ENCODE measurements around the gene EYS.

The EYS gene

GRCh38 chr6:65707126-65707826 lies at the start of gene EYS:
Gene EYS, minus strand, starts transcription at chr6:65707226. Its CDS starts 211,816 bp downstream, at chr6:65495410.
- no peak for DNase-seq (ENCODE audit: low read depth)

GRCh38 chr6:65746302-65746701 lies 39.3 kb upstream of the EYS start:
- DNase-seq (ENCODE audit: low read depth) = no peak

DNA sequence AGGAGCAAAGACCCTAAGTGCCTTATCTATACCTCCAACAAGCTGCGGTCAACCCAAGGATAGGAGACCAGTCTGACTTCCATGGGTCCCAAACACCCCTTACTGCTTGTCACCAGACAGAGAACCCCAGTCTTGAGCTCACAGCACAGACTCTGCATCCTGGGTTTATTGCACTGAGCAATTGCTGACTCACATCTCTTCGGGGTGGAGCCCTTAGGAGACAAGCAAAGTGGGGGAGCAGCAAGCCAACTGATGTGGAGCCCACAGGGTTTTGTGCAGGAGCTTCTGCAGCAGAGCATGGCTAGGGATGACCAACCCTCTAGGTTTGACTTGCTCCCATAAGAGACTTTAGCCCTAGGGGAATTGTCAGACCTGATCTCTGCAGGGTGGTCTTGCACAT lies 38.6 kb upstream of the EYS start:
- no peak for DNase-seq (ENCODE audit: low read depth)

DNA sequence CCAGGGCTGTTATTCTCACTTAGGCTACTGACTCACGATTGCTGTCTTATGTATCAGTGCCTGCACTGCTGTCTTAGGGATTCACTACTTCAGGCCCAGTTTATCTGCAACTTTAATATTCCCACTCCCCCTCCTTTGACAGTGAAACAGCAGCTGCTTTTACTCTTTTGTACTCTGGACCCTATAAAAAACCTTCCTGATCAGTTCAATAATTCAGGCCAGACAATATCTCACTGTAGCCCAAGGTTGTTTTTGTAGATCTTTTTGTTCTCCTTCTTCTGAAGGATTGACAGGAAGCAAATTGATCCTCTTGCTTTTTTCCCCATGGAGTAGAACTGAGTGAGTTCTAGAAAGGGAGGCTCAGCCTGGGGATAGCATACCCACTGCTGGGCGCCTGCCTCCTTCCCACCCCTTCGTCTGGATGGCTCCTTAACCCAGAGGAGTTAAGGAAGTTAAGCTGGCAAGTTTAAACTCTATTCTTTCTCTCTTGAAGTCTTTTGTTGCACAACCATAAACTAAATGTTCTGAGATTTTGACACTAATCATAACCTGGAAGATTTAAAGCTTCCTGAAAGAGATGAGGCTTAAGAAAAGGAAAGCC lies 22.0 kb upstream of the EYS start:
- DNase-seq (ENCODE audit: low read depth) = no peak

GRCh38 chr6:65719101-65719500 lies 12.1 kb upstream of the EYS start:
- no peak for DNase-seq (ENCODE audit: low read depth)

GRCh38 chr6:65711531-65711930 lies 4.5 kb upstream of the EYS start:
- no peak for DNase-seq (ENCODE audit: low read depth)

DNA sequence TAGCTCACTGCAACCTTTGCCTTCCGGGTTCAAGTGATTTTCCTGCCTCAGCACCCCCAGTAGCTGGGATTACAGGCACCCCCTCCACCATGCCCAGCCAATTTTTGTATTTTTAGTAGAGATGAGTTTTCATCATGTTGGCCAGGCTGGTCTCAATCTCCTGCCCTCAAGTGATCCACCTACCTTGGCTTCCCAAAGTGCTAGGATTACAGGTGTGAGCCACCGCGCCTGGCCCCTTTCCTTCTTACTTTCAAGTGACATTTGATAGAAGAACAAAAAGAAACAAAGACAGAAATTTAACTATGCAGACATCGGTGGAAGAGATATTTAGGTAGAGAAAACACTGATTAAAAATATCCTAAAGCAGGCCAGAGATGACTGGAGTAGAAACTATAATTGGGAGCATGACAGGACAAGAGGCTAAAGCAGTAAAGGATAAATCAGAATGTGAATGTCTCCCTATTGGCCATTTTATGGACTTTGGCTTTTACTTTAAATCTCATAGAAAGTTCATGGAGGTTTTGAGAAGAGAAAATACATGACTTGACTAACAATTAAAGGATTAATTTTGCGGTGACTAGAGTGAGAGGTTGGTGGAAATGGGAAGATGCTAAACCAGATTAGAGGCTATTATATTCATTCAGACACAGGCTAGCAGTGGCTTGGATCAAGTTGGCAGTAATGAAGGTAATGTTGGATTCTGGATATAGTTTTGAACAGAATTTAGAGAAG lies 2.2 kb upstream of the EYS start:
- no peak for DNase-seq (ENCODE audit: low read depth)

- DNase-seq (ENCODE audit: low read depth) = no peak
Observed at GRCh38 chr6:65708162-65708561, 1.1 kb upstream of the EYS start.

GRCh38 chr6:65706436-65706835 lies 590 bp downstream of the EYS start:
- no peak for DNase-seq (ENCODE audit: low read depth)

- no peak for DNase-seq (ENCODE audit: low read depth)
Observed at GRCh38 chr6:65701325-65701724, 5.7 kb downstream of the EYS start.

GRCh38 chr6:65700561-65700960 lies 6.5 kb downstream of the EYS start:
- DNase-seq (ENCODE audit: low read depth) = no peak

DNA sequence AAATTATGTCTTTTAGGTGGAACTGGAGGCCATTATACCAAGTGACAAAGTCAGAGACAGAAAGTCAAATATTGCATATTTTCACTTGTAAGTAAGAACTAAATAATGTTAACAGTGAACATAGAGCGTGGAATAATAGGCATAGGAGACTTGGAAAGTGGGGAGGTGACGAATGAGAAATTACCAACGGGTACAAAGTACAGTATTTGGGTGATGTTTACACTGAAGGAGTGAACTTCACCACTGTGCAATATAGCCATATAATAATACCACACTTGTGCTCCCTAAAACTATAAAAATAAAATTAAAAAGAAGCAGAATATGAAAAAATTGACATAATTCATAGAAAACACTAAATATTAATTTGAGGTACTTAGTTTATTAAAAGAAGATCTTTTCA lies 14.9 kb downstream of the EYS start:
- DNase-seq (ENCODE audit: low read depth) = no peak

GRCh38 chr6:65680232-65680631 lies 26.8 kb downstream of the EYS start:
- no peak for DNase-seq (ENCODE audit: low read depth)

DNA sequence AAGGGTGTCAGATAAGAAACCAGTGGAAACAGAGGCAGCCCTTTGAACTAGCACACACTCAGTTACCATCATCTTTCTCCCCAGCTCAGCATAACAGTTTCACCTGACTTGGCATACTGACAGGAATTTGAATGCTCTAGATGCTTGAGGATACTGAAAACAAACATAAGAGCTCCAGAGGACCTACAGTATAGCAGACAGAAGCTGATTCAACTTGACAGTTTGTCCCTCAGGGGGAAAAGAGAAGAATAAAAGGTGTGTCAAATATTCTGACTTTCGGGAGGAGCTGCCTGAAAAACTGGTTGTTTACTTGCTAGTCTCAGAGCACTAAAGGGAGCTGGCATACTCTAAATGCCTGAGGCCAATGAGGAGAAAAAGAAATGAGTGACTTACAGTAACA lies 35.1 kb downstream of the EYS start:
- DNase-seq (ENCODE audit: low read depth) = no peak

GRCh38 chr6:65667916-65668656 lies 38.9 kb downstream of the EYS start:
- DNase-seq (ENCODE audit: low read depth) = no peak

- DNase-seq (ENCODE audit: low read depth) = no peak
Observed at GRCh38 chr6:65650086-65650485, 56.9 kb downstream of the EYS start.

DNA sequence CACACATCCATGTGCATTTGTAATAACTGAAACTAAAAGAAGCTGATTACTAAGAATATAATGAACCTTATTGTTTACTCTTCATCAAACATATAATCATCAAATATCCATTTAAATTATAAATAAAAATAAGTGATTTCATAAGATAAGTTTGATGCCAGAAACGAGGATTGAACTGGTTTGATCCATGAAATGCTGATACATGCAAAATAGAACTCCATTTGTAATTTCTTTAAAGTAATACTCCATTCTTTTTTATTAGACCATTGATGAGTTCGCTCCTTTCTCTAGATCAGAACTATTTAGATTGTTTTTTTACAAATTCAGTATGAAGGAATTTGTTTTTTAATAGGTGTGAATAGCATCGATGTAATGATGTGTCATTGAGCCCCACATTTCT lies 57.6 kb downstream of the EYS start:
- no peak for DNase-seq (ENCODE audit: low read depth)

GRCh38 chr6:65646544-65646943 lies 60.5 kb downstream of the EYS start:
- DNase-seq (ENCODE audit: low read depth) = no peak

GRCh38 chr6:65642776-65643175 lies 64.2 kb downstream of the EYS start:
- DNase-seq (ENCODE audit: low read depth) = no peak

DNA sequence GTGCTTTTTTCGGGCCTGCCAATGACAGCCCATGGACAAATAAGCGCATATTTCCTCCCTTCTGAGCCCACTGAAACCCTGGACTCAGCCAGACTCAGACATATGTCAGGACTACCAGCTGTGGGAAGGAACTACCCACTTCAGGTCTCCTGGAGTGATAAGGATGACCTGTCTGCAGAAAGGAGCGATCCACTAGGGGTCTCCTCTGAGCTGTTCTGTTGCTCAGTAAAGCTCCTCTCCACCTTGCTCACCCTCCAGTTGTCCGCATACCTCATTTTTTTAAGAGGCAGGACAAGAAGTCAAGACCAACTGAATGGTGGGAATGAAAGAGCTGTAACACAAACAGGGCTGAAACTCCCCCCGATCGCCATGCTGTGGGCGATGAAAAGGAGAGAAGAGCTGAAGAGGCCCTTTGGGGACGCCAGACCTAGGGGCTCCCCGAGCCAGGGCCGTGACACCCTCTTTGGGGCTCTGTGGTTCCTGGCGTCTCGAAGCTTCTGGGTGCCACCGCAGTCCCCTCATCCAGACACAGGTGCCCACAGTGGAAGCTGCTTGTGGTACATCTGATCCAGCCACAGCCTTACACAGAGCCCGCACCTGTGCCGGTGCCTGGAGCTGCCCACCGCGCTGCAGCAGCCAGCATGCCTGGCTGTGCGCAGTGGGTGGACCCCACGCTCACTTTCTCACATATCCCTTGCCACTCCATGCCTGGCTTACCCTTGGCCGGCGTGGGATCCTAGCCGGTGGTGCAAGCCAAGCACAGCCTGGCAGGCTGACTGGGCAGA lies 68.8 kb downstream of the EYS start:
- no peak for DNase-seq (ENCODE audit: low read depth)

- DNase-seq (ENCODE audit: low read depth) = no peak
Observed at GRCh38 chr6:65637289-65638046, 69.6 kb downstream of the EYS start.
